ENCODE measurements around the gene FUT4. TPM values are rescaled to one million over a fixed set of nuclear protein-coding genes. Genes with fewer than 3 reads are reported as not detected.

FUT4 gene
- total and polyA plus RNA-seq, 5 donors from 2014 or later, result 1.7 to 5.1 (median 2.1) TPM

DNA sequence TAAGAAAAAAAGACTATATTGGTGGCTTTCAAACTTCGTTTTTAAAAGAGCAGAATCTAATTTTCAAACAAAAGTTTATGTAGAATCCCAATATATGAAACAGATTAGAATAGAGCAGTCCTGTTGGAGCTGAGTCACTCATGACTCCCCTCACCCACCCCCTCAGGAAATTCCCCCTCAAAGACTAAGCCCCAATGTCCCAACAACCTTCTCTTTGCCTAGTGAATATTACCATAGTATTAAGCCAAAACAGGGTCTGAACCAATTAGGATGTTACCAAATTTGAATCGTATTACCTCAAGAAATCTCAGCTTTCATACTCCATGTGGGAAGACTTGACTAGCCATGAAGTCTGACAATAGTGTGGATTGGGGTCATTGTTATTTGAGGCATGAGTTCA, 15.6 kb downstream of the FUT4 start:
- H3K27me3 Mint-ChIP-seq, result no peaks in the 10 kb centered on the region
- no peaks in the 10 kb centered on the region for H3K27me3 ChIP-seq (ENCODE audit: control insufficient read depth, insufficient read depth, low read length)
- no peaks in the 10 kb centered on the region for H3K9me3 ChIP-seq (ENCODE audit: control insufficient read depth in 2 of 2, low read length in 2 of 2)
- H3K4me3 Mint-ChIP-seq, result no peak overlapping the region
- no peaks in the 10 kb centered on the region for H3K4me1 ChIP-seq (ENCODE audit: control insufficient read depth, insufficient read depth, low read length, poor library complexity, severe bottlenecking)
- H3K4me1 Mint-ChIP-seq, result peaks cover 0 to 8% (median 3%) of the 10 kb centered on the region in 4 donors
- ATAC-seq (ENCODE audit: low read depth in 2 of 2) (no peak), DNase-seq (no peak)
- no peaks in the 10 kb centered on the region for H3K36me3 Mint-ChIP-seq
- H3K9me3 Mint-ChIP-seq, result no peaks in the 10 kb centered on the region
- no peaks in the 10 kb centered on the region for H3K36me3 ChIP-seq (ENCODE audit: control insufficient read depth, insufficient read depth, low read length)
- no peak overlapping the region for H3K27ac Mint-ChIP-seq
- H3K27ac ChIP-seq (ENCODE audit: insufficient read depth, low read length, poor library complexity, severe bottlenecking), result no peak overlapping the region
- H3K4me3 ChIP-seq (ENCODE audit: low read depth, low read length), result no peak overlapping the region

DNA sequence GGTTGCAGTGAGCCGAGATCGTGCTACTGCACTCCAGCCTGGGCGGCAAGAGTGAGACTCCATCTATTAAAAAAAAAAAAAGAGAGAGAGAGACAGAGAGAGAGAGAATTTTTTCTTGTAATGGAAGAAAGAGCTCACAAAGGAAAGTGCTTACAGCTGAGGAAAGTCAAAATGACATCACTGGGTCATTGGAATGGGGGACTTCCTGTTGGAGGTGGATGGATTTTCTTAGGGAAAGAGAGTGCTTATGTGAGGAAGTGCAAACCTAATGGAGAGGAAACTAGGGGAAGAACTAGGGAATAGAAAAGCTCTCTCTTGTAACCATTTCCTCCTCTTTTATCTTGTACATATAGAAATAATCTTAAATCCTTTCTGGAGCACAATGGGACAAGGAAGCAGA, 17.1 kb downstream of the FUT4 start:
- Mint-ChIP-seq H3K4me3 (no peak overlapping the region), H3K4me1 (peaks cover 0 to 8% (median 1%) of the 10 kb centered on the region in 4 donors), H3K27ac (no peak overlapping the region), H3K9me3 (peaks cover 0 to 1% (median 0%) of the 10 kb centered on the region in 7 donors), H3K27me3 (no peaks in the 10 kb centered on the region), H3K36me3 (no peaks in the 10 kb centered on the region)
- no peak overlapping the region for H3K27ac ChIP-seq (ENCODE audit: insufficient read depth, low read length, poor library complexity, severe bottlenecking)
- no peaks in the 10 kb centered on the region for H3K4me1 ChIP-seq (ENCODE audit: control insufficient read depth, insufficient read depth, low read length, poor library complexity, severe bottlenecking)
- ATAC-seq (ENCODE audit: low read depth in 2 of 2), result no peak
- DNase-seq, result no peak
- no peaks in the 10 kb centered on the region for H3K9me3 ChIP-seq (ENCODE audit: control insufficient read depth in 2 of 2, low read length in 2 of 2)
- H3K4me3 ChIP-seq (ENCODE audit: low read depth, low read length), result no peak overlapping the region
- no peaks in the 10 kb centered on the region for H3K27me3 ChIP-seq (ENCODE audit: control insufficient read depth, insufficient read depth, low read length)
- no peaks in the 10 kb centered on the region for H3K36me3 ChIP-seq (ENCODE audit: control insufficient read depth, insufficient read depth, low read length)

DNA sequence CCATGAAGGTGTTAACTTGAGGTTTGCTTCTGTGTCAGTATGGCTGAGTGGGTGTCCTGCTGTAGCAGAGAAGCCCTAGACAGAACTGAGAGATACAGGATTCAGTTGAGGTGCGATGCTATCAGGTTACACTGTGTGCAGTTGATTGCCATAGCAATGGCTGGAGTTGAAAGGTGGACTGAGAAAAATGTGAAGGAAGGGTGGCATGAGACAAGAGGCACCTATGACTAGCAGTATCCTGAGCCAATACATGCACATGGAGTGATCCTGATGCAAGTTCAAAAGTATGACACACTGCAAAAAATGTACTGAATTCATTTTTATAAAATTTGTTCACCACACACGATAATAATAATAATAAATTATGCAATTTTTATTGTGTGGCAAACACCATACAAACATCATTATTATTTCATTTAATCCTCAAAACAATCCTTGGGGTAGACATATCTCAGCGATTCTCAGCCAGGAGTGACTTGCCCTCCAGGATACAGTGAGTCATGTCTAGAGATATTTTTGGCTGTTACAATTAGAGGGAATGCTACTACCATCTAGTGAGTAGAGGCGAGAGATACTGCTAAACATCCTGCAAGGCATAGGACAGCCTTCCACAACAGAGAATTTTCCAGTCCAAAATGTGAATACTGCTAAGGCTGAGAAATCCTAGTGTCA, 19.6 kb downstream of the FUT4 start:
- ATAC-seq (ENCODE audit: low read depth in 2 of 2), result no peak
- Mint-ChIP-seq H3K27me3 (no peaks in the 10 kb centered on the region), H3K27ac (no peak overlapping the region)

DNA sequence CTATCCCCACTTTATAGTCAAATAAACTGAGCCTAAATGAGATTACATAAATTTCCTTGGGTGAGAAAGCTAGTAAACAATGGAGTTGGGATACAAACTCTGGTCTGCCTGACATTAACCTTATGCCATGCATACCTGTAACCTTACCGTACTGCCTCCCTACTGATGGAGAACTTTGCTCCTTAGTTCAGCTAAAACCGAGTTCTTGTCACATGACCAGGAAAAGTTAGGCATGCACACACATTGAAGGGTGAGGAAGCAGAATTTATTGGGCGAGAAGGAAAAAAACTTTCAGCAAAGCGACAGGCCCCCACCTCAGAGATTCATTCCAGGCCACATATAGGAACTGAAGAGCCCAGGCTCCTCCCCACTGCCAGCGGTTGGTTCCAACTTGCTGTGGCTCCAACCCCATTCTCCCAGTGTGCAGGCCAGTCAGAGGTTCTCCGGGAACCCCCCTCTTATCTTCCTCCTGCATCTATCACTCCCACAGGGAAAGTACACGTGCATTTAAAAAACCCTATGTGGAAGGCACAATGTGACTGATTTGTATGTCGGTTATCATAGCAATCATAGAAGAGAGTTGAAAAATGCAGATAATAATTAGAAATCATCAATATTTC, 20.2 kb downstream of the FUT4 start:
- no peaks in the 10 kb centered on the region for H3K4me1 ChIP-seq (ENCODE audit: control insufficient read depth, insufficient read depth, low read length, poor library complexity, severe bottlenecking)
- H3K4me3 ChIP-seq (ENCODE audit: low read depth, low read length), result no peak overlapping the region
- ATAC-seq (ENCODE audit: low read depth in 2 of 2) (no peak), DNase-seq (no peak)
- H3K4me1 Mint-ChIP-seq, result peaks cover 0 to 2% (median 0%) of the 10 kb centered on the region in 4 donors
- no peak overlapping the region for H3K27ac ChIP-seq (ENCODE audit: insufficient read depth, low read length, poor library complexity, severe bottlenecking)
- no peaks in the 10 kb centered on the region for H3K27me3 Mint-ChIP-seq
- H3K9me3 ChIP-seq (ENCODE audit: control insufficient read depth in 2 of 2, low read length in 2 of 2), result no peaks in the 10 kb centered on the region
- no peak overlapping the region for H3K4me3 Mint-ChIP-seq
- peaks cover 0 to 1% (median 0%) of the 10 kb centered on the region in 7 donors for H3K9me3 Mint-ChIP-seq
- H3K27ac Mint-ChIP-seq, result no peak overlapping the region
- H3K27me3 ChIP-seq (ENCODE audit: control insufficient read depth, insufficient read depth, low read length), result no peaks in the 10 kb centered on the region
- H3K36me3 Mint-ChIP-seq, result no peaks in the 10 kb centered on the region
- H3K36me3 ChIP-seq (ENCODE audit: control insufficient read depth, insufficient read depth, low read length), result no peaks in the 10 kb centered on the region

More for the DNA sequence above, 19.6 kb downstream of the FUT4 start:
- DNase-seq, result no peak
- Histone ChIP-seq H3K4me1 (ENCODE audit: control insufficient read depth, insufficient read depth, low read length, poor library complexity, severe bottlenecking) (no peaks in the 10 kb centered on the region), H3K9me3 (ENCODE audit: control insufficient read depth in 2 of 2, low read length in 2 of 2) (no peaks in the 10 kb centered on the region), H3K36me3 (ENCODE audit: control insufficient read depth, insufficient read depth, low read length) (no peaks in the 10 kb centered on the region), H3K27ac (ENCODE audit: insufficient read depth, low read length, poor library complexity, severe bottlenecking) (no peak overlapping the region), H3K4me3 (ENCODE audit: low read depth, low read length) (no peak overlapping the region), H3K27me3 (ENCODE audit: control insufficient read depth, insufficient read depth, low read length) (no peaks in the 10 kb centered on the region)
- Mint-ChIP-seq H3K4me3 (no peak overlapping the region), H3K9me3 (peaks cover 0 to 1% (median 0%) of the 10 kb centered on the region in 7 donors), H3K36me3 (no peaks in the 10 kb centered on the region), H3K4me1 (peaks cover 0 to 2% (median 0%) of the 10 kb centered on the region in 4 donors)

DNA sequence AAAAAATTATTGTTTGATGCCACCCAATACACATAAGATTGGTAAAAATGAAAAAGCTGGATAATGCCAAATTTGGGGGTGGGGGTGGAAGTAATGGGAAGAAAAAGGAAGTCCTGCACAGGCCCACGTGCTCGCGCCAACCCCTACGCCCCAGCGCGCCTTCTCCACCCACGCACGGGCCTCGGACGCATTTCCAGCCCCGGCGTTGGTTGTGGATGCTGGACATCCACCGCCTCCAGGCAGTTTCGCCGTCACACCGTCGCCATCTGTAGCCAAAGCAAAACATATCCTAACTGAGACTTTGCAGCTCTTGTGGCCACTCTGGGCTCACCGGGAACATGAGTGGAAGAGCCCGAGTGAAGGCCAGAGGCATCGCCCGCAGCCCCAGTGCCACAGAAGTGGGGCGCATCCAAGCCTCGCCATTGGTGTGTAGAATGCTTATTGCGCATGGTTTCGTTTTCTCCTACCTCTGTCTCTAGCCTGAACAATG, 23.5 kb downstream of the FUT4 start, which contains the start of gene PIWIL4:
TSS of gene PIWIL4 (plus strand) at position 188 of the 490 bp plus-strand sequence. CDS start at position 339, 151 bp downstream.
- H3K36me3 Mint-ChIP-seq, result no peaks in the 10 kb centered on the region
- no peak within 1 kb of the TSS for H3K4me3 Mint-ChIP-seq
- H3K9me3 ChIP-seq (ENCODE audit: control insufficient read depth in 2 of 2, low read length in 2 of 2), result no peaks in the 10 kb centered on the region
- ATAC-seq (ENCODE audit: low read depth in 2 of 2), result no peak
- no peaks in the 10 kb centered on the region for H3K4me1 ChIP-seq (ENCODE audit: control insufficient read depth, insufficient read depth, low read length, poor library complexity, severe bottlenecking)
- no peak within 1 kb of the TSS for H3K27ac Mint-ChIP-seq
- H3K4me3 ChIP-seq (ENCODE audit: low read depth, low read length), result no peak within 1 kb of the TSS
- H3K27ac ChIP-seq (ENCODE audit: insufficient read depth, low read length, poor library complexity, severe bottlenecking), result no peak within 1 kb of the TSS
- H3K36me3 ChIP-seq (ENCODE audit: control insufficient read depth, insufficient read depth, low read length), result no peaks in the 10 kb centered on the region
- no peak for DNase-seq
- no peaks in the 10 kb centered on the region for H3K27me3 ChIP-seq (ENCODE audit: control insufficient read depth, insufficient read depth, low read length)
- H3K9me3 Mint-ChIP-seq, result peaks cover 0 to 1% (median 0%) of the 10 kb centered on the region in 7 donors
- peaks cover 0 to 2% (median 0%) of the 10 kb centered on the region in 4 donors for H3K4me1 Mint-ChIP-seq
- H3K27me3 Mint-ChIP-seq, result no peaks in the 10 kb centered on the region

DNA sequence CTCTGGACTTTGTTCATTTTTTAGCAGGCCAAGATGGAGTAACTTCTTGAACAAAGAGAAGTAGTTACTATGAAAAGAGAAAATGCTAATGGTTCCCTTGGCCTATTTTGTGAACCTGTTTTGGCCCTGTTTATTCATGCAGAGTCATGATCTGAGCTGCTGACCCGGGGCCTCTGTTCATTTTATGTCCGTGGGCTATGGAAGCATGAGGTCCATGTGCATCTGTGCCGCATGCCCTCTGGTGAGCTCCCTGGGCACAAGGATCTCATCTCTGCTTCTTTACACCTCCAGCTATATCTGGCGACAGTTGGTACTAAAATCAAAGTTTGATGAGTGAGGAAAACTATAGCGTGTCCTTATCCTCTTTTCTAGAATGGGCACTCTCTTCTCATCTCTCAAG, 24.5 kb downstream of the FUT4 start:
- Mint-ChIP-seq H3K27ac (no peak overlapping the region), H3K9me3 (peaks cover 0 to 1% (median 0%) of the 10 kb centered on the region in 7 donors), H3K27me3 (no peaks in the 10 kb centered on the region), H3K4me1 (peaks cover 0 to 2% (median 0%) of the 10 kb centered on the region in 4 donors), H3K36me3 (peaks cover 4% of the 10 kb centered on the region), H3K4me3 (no peak overlapping the region)
- Histone ChIP-seq H3K36me3 (ENCODE audit: control insufficient read depth, insufficient read depth, low read length) (no peaks in the 10 kb centered on the region), H3K4me1 (ENCODE audit: control insufficient read depth, insufficient read depth, low read length, poor library complexity, severe bottlenecking) (no peaks in the 10 kb centered on the region), H3K9me3 (ENCODE audit: control insufficient read depth in 2 of 2, low read length in 2 of 2) (no peaks in the 10 kb centered on the region), H3K4me3 (ENCODE audit: low read depth, low read length) (no peak overlapping the region), H3K27me3 (ENCODE audit: control insufficient read depth, insufficient read depth, low read length) (no peaks in the 10 kb centered on the region), H3K27ac (ENCODE audit: insufficient read depth, low read length, poor library complexity, severe bottlenecking) (no peak overlapping the region)
- ATAC-seq (ENCODE audit: low read depth in 2 of 2) (no peak), DNase-seq (no peak)

DNA sequence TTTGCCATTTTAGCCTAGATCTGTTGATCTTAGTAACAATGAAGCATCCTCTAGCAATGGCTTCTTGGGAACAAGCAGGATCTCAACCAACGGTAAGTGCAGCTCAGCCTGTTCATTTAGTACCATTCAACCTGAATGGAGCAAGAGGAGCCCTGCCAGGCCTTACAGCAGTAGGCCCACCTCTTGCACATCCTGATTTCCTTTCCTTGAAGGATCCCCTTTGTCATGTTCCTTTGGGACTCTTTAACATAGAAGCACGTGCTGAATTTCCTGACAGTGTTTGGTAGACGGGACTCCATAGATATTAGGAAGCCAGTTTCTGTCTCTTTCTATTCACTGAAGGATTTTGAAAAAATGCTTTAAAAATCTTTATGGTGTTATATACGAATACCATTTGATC, 25.0 kb downstream of the FUT4 start:
- Mint-ChIP-seq H3K27ac (peak overlapping the region in 1 of 3 donors; percentile 29), H3K4me1 (peaks cover 0 to 2% (median 0%) of the 10 kb centered on the region in 4 donors)

More for the DNA sequence above, 25.0 kb downstream of the FUT4 start:
- ATAC-seq (ENCODE audit: low read depth in 2 of 2) (no peak), DNase-seq (no peak)
- Histone ChIP-seq H3K4me3 (ENCODE audit: low read depth, low read length) (no peak overlapping the region), H3K27ac (ENCODE audit: insufficient read depth, low read length, poor library complexity, severe bottlenecking) (no peak overlapping the region), H3K27me3 (ENCODE audit: control insufficient read depth, insufficient read depth, low read length) (no peaks in the 10 kb centered on the region), H3K9me3 (ENCODE audit: control insufficient read depth in 2 of 2, low read length in 2 of 2) (no peaks in the 10 kb centered on the region), H3K4me1 (ENCODE audit: control insufficient read depth, insufficient read depth, low read length, poor library complexity, severe bottlenecking) (no peaks in the 10 kb centered on the region), H3K36me3 (ENCODE audit: control insufficient read depth, insufficient read depth, low read length) (no peaks in the 10 kb centered on the region)
- Mint-ChIP-seq H3K36me3 (peaks cover 4% of the 10 kb centered on the region), H3K9me3 (peaks cover 0 to 1% (median 0%) of the 10 kb centered on the region in 7 donors), H3K4me3 (no peak overlapping the region), H3K27me3 (no peaks in the 10 kb centered on the region)
